HG02763 (cell line): ENCODE results near the gene KHSRP.
A peak's percentile ranks its signal among the peaks of the same experiment; 100 is the strongest.

Source experiments
- ATAC-seq: cut with Tn5 transposase; IDR thresholded peaks from one replicate; pipeline ENCODE4 v1.9.1; 2021; ENCODE audit warnings: mild to moderate bottlenecking, moderate library complexity; ENCODE audit not compliant: unreplicated experiment

The KHSRP gene, protein sequence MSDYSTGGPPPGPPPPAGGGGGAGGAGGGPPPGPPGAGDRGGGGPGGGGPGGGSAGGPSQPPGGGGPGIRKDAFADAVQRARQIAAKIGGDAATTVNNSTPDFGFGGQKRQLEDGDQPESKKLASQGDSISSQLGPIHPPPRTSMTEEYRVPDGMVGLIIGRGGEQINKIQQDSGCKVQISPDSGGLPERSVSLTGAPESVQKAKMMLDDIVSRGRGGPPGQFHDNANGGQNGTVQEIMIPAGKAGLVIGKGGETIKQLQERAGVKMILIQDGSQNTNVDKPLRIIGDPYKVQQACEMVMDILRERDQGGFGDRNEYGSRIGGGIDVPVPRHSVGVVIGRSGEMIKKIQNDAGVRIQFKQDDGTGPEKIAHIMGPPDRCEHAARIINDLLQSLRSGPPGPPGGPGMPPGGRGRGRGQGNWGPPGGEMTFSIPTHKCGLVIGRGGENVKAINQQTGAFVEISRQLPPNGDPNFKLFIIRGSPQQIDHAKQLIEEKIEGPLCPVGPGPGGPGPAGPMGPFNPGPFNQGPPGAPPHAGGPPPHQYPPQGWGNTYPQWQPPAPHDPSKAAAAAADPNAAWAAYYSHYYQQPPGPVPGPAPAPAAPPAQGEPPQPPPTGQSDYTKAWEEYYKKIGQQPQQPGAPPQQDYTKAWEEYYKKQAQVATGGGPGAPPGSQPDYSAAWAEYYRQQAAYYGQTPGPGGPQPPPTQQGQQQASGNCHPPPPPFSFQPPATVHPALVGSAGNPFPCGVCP

DNA sequence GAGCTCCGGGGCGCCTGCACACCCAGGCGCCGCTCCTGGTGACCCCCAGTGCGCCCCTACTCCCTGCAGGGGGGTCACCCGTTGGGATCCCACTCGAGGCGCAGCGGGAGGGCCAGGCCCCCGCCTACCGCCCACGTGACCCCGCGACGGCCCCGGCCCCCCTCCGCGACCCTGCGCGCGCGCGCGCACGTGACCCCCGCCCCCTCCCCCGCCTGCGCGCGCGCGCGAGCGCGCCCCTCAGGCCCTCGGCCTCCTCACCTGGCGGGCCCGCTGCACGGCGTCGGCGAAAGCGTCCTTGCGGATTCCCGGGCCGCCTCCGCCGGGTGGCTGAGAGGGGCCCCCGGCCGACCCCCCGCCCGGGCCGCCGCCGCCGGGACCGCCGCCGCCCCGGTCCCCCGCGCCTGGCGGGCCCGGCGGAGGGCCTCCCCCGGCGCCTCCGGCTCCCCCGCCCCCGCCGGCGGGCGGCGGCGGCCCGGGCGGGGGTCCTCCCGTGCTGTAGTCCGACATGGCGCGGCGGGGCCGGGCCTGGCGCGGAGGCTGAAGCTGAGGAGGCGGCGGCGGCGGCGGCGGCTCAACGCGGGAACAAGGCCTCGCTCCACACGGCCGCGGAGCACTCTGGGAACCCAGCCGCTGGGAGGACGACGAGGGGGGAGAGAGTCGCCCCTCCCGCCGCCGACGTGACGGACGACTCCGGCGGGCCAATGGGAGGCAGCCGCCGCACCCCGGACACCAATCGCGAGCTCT lies at the start of gene KHSRP:
KHSRP (minus strand) TSS at position 617 of the 744 bp plus-strand sequence; CDS start at position 507, 110 bp downstream.
- no peak for ATAC-seq

DNA sequence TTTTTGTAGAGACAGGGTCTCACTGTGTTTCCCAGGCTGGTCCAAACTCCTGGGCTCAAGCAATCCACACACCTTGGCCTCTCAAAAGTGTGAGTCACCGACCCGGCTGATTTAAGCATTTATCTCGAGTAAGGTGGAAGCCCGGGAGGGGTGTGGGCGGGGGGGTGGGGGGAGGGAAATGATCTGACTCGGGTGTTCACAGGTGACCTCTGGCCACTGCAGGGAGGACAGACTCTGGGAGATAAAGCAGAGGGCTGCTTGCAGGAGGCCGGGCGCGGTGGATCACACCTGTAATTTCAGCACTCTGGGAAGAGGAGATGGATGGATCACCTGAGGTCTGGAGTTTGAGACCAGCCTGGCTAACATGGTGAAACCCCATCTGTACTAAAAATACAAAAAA lies 49.0 kb upstream of the KHSRP start:
- no peak for ATAC-seq

DNA sequence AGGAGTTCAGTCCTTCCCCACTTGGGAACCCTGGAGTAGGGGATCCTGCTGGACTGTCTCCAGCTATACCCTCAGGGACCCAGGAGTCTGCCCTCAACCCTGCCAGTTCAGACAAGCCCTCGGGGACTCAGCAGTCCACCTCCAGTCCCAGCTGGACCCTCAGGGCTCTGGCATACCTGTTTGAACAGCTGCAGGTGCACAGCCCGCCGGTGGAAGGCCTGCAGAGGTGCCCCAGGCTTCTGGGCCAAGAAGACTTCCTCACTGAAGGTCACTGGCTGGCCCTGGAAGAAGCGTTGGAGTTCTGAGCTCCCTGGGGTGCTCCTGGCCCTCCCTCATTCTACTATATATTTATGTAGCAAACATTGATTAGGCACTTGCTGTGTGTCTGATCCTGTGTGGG lies 48.1 kb upstream of the KHSRP start:
- ATAC-seq, result no peak

DNA sequence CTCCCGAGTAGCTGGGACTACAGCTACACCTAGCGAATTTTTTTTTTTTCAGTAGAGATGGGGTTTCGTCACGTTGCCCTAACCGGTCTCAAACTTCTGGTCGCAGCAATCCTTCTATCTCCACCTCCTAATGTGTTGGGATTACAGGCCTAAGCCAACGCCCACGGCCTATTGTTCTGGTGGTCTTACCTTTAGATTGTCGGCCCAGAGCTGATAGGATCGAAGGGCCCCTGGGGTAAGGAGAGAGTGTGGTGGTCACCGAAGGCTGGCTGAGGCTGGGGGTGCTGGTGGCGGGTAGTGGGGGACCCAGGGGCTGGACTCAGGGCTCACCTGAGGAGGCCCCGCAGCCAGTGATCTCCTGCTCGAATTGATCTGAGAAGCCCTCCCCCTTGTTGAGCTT lies 46.5 kb upstream of the KHSRP start:
- no peak for ATAC-seq

DNA sequence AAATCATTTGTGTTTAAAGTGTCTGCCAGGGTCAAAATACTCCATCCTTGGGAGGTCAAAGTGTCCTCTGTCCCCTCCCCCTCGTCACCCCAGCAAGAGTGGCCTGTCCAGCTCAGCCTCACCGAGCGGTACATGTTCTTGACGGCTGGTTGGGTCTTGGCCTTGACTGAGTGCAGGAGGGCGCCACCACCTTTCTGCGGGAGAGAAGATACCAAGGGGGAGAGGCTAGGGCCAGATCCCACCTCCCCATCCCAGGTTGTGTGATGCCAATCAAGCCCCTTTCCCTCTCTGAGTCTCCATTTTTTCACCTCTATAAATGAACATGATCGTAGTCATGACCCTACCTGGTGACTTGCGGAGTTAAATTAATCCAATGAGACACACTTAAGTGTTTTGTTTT lies 45.6 kb upstream of the KHSRP start:
- ATAC-seq, result no peak

DNA sequence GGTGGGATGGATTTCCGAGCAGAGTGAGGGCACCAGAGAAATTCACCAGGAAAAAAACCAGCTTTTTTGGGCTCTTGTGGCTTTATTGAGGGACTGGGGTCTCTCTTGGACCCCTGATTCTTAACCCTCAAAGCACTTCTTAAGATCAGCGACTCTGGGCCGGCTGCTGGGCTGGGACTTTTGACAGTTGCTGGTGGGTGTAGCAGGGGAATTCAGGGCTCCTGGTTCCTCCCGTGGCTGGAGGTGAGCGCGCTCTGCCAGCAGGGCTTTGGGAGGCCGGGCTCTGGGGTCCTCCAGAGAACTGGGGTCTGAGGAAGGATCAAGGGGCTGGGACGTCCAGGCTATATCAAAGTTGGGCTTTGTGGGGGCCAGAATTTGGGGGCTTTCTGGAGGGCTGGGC lies 42.8 kb upstream of the KHSRP start:
- ATAC-seq, result no peak

DNA sequence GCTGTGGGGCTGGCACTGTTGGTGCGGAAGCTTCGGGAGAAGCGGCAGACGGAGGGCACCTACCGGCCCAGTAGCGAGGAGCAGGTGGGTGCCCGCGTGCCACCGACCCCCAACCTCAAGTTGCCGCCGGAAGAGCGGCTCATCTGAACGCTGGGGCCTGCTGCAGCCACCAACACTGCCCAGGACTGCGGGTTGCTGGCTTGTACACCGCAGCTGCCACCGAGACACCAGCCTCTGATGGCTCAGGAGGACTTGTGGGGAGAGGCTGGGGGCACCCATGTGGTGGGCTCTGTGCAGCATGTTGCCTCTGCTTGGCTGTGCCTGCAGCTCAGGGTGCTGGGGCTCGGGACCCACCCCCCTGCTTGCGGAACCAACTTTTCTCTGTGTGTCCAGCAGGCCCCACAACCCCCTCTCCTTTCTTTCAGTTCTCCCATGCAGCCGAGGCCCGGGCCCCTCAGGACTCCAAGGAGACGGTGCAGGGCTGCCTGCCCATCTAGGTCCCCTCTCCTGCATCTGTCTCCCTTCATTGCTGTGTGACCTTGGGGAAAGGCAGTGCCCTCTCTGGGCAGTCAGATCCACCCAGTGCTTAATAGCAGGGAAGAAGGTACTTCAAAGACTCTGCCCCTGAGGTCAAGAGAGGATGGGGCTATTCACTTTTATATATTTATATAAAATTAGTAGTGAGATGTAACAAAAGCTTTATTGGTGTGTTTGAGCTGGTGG lies 42.1 kb upstream of the KHSRP start:
- ATAC-seq, result no peak

DNA sequence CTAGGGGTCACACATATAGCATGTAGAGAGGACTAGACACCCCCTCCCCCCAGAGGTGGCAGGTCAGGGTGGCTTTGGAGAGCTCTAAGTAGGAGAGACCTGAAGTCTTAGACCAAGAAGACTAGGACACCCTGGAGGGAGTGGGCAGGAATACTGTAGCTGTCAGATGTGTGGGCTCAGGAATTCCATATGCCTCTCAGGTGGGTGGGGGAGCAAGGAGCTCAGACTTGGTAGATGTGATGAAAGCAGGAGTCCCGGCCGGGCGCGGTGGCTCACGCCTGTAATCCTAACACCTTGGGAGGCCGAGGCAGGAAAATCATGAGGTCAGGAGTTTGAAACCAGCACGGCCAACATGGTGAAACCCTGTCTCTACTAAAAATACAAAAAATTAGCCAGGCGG lies 41.1 kb upstream of the KHSRP start:
- no peak for ATAC-seq

DNA sequence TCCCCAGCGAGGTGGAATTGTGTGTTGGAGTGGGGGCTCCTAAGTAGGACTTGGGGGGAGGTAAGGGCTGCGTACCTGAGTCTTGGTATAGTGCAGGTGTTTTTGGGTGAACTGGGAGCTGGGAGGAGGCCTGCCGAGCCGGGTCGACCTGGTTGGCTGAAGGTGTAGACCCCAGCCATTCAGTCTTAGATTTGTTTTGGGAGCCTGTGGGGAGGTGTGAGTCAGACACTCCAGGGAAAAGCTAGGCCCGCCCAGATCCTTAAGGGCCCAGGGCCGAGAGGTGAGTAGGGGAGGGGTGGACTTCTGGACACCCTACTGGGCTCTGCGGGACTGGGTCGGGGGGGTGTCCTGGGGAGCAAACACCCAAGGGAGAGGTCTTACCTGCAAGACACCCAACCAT lies 40.4 kb upstream of the KHSRP start:
- ATAC-seq, result no peak

DNA sequence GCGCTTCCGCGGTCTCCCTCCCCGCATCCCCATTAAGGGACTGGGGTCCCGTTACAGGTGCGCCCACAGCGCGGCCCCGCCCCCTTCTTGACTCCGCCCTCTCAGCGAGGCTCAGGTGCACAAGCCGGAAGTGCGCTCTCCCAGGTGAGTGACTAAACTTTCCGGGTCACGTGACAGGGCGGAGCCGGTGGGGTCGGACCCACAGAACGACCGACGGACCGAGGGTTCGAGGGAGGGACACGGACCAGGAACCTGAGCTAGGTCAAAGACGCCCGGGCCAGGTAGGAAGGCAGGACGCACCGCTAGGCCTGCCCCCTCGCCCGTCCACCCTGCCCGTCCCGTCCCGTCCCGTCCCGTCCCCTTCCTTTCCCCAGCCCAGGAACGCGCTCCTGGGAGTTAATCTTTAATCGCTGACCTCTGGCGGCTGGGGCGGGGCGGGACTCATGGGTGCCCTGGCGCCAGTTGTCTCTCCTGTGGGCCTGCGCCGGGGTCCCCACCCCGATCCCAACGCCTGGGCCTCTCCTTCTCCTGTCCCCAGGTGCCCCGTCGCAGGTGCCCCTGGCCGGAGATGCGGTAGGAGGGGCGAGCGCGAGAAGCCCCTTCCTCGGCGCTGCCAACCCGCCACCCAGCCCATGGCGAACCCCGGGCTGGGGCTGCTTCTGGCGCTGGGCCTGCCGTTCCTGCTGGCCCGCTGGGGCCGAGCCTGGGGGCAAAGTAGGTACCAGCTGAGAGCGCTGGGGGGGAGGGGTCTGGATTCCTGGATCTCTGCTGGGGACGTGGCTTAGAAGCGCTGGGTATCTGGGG lies 39.7 kb upstream of the KHSRP start, which contains the start of gene CRB3:
CRB3 (plus strand) TSS at position 202 of the 804 bp plus-strand sequence; CDS start at position 633, 431 bp downstream.
- no peak for ATAC-seq

DNA sequence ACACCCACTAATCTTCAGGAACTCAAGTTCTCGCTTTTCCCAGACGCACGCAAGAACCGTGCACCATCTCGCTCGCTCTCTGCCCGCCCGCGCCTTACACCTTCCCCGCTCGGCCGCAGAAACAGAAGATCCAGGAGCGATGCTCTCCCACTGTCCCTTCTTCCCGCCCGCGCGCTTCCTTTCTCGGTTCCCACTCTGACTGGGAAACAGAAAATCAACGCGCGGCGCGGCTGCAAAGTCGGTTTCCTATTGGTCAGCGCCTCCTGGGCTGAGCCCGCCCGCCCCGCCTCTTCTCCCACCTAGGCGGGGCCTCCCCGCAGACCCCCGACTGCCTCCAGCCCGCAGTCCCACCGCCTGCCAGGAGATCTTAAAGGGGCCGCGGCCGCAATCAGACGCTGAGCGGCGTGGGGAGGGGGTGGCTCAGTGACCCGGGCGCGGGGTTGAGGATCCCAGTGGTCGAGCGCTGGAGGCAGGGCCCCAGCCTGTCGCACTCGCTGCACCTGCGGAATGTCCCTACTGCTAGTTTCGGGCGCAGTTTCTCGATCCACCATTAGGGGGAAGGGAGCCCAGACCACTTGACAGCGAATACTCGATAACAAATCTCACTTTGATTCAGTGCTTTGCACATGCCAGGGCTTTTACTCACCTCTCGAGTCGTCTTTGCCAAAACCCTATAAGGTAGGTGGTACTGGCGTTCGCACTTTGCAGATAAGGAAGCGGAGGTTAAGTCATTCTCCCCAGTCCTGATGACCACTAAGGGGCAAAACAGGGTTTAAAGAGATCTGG lies 35.7 kb upstream of the KHSRP start:
- peak; percentile 82 for ATAC-seq

DNA sequence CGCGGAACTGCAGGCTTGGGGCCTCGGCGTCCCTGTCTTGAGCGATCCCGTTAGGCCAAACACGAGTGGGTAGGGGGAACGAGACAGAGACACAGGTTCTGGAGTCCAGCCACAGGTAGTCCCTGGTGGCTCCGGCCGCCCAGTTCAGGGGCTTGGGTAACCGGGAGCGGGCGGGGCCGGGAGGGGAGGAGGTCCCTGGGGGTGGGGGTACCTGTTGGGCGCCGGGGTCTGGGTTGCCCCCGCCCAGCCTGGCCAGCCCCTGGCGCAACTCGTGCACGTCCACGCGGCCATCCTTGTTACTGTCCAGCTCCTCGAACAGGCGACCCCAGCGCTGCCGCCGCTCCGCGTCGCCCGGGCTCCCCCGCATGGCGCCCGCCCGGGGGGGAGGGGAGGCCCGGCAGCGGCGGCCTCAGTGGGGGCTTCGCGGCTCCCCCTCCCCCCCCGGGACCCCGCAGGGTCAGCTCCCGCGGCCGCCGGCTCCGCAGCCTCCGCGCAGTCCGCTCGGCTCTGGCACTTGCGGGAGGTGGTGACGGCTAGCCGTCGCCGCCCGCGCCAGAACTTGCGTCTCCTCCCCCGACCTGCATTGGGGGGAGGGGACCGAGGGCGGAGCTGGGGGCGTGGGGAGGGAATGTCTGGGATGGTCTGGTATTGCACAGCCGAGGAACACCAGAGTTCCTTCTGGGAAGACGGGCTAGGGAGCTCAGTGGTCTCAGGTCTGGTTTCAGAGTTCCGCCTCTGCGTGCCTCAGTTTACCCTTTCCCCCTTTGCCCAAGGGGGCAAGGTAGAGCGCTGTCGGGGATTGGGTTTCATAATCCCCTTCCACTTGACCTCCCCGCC lies 34.9 kb upstream of the KHSRP start, which contains the start of gene SLC25A23:
SLC25A23 (minus strand) TSS at position 531 of the 837 bp plus-strand sequence; CDS start at position 367, 164 bp downstream.
- ATAC-seq, result peak; percentile 21

DNA sequence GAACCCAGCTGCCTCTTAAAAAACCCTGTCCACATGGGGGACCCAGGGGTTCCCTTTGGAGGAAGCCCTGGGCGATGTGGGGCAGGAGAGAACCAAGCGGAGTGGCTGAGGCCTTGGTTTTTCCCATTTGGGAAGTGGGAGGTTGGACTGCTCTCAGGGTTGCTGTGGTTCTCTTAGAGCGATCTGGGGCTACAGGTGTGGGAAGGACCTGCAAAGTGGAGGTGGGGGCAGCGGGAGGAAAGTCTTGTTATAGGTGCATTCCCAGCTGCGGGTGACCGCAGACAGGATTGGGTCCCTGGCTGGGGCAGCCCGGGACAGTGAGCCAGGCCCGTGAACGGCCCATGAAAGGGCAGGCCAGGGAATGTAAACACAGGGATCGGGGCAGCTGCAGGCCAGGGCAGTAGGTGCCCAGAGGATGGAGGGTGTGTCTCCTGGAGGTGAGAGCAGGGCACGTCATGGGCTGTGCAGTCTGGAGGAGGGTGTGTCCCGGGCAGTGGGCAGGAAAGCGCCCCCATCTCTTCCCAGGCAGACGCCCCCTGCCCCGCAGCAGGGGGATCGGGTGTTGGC lies 34.2 kb upstream of the KHSRP start:
- ATAC-seq, result no peak

DNA sequence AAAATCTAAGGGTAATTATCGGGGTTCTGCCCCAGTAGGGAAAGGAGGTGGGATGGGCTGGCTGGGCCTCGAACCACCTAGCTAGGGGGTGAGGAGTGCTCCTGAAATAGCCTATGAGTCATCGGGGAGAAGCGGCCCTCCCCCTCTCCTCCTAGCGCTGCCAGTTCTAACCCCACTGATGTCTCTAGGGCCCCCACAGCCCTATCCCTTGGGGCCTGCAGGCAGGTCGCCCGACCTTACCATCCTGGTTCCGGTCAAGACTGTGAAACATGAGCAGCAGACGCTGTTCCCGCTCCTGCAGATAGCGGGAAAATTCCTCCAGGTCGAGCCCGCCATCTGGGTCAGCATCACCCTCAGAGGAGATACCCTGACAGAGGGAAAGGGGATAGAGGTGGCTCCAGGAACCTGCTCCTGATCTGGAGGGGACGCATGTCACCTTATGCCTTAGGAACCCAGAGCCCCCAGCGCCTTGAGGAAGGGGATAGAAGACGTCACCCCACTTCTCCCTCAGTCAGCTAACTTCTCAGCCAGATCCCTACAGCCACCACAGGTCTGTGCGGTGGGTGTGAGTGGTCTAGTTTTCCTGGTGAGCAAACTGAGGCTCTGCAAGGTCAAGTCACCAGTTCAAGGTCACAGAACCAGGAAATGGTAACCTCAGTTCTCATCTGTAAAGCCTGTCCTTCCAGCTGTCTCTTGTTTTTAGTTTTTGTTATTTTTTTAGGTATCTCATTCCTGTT lies 33.5 kb upstream of the KHSRP start:
- no peak for ATAC-seq

DNA sequence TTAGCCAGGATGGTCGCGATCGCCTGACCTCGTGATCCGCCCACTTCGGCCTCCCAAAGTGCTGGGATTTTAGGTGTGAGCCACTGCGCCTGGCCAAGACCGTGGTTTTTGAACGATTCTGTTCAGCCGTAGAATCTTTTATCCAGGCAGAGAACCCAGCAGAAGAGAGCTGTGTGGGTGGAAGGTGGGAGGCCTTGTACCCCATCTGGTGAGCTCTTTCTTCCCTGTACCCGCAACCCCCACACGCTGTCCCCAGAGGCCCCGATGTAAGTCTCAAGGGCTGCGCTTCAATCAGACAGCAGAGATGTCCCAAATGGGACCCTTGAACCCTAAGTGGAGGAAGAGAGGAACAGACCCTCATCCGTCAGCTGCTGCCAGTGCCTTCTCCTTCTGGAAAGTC lies 31.3 kb upstream of the KHSRP start:
- ATAC-seq, result no peak

DNA sequence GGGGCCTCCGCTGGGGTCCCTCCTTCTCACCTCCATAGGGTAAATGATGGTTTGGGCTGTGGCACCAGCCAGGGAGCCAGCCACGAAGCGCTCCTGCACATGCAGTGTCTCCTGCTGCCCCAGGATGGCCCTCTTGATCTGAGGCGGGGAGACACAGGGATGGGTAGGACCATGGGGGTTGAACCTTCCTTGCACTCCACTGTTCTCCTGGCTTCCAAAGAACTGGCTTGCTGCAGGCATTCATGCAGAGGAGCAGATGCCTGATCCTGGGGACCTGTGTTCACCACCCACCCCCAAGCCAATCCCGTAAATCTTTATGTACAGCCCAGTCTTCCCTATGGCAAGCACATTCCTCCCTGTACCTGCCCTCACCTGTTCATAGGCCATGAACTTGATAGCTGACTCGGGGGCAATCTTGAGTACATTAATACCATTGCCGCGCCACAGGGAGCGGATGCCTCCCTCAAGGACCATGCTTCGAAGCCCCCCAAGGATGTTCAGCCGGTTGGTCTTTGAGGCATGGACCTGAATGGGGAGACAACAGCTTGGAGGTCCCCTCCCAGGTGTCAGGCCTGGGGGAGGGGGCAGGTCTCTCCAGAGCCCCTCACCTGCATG lies 29.4 kb upstream of the KHSRP start:
- no peak for ATAC-seq

DNA sequence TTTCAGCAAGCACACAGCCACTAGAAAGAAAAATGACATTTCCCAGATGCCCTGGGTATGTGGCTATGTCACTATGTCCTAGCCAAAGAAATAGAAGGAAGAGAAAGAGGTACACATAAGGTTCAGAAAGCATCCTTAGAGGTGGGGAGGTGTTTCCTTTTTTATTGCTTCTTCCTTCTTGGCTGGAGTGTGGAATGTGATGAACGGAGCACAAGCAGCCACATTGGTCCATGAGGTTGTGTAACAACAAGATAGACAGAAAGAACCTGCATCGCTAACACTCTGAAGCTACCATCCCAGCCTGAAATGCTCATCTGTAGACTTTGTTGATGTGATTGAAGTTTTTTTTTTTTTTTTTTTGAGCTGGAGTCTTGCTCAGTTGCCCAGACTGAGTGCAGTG lies 28.3 kb upstream of the KHSRP start:
- no peak for ATAC-seq
